GM19372 (cell line): ENCODE results near the gene SH3BP2.

Experiments used
- ATAC-seq: cut with Tn5 transposase; IDR thresholded peaks from one replicate; pipeline ENCODE4 v1.9.1; 2021; ENCODE audit warnings: mild to moderate bottlenecking, low read depth, moderate library complexity; ENCODE audit not compliant: unreplicated experiment

SH3BP2 gene

DNA sequence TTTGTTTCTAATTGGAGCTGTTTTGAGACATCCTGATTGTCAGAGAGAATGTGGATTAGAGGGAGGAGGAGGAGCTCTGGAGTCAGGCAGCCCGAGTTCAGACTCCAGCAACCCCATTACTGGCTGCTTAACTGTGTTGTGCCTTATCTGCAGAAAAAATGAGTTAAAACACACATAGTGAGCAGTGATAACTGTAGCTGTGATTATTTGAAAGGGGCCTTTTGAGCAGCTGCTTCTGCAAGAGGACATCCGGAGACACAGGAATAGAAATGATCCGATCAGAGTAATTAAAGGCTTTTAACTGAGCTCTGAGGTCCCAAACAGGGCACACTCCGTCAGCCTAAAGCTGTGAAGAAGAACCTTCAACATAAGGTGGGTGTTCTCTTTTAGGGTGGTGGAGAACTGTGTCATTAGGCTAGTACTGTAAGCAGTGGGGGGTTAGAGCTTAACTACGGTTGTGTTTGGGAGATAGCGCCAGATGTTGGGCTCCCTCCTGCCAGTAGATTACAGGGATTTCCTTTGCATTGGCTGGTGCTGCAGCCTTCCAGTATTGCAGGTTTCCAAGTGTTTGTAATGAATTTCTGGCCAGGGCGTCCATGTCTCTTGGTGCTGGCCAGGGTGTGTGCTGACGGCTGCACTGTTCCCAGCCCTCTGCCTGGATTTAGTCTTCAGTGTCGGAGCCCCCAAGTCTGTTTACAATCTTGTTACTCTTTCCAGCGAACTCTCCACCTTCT lies 75.0 kb downstream of the SH3BP2 start:
- no peak for ATAC-seq

DNA sequence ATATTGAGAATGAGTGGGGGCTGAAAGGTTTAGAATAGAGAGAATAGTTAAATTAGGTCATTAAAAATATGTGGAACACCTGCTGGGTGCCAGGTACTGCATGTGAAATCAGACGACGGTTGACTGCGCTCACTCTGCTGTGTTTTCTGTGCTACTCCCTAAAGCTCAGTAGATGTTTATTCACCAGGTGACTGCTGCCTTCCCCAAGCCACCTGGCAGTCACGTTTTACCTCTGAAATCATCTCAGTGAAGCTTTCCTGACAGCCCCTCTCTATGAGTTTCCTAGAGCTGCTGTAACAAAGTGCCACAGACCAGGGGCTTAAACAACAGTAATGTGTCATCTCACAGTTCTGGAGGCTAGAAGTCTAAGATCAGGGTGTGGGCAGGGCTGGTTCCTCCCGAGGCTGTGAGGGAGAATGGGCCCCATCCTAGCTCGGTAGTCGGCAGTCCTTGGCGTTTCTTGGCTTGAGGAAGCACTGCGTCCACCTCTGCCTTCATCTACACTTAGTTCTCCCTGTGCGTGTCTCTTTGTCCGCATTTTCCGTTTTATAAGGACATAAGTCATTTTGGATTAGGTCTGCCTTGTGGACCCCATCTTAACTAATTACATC lies 76.1 kb downstream of the SH3BP2 start:
- ATAC-seq: no peak

DNA sequence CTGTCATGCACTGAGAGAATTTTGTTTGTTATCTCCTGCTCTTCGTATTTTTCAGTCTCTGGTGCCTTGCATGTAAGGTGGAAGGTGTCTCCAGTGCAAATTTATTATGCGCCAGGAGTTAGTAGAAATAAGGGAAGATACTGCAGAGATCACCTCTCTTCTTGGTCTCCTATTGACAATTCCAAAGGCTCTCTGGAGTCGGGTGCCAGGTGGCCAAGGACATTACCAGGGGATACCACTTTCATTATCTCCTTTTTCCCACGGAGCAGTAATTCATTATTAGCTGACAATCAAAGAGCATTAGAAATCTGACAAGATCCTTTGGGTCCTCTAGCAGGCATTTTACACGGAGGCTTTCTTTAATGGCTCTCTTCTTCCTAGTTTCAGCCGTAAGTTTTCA lies 76.8 kb downstream of the SH3BP2 start:
- no peak for ATAC-seq

GRCh38 chr4:2870082-2870481 lies 77.2 kb downstream of the SH3BP2 start:
- ATAC-seq: no peak

DNA sequence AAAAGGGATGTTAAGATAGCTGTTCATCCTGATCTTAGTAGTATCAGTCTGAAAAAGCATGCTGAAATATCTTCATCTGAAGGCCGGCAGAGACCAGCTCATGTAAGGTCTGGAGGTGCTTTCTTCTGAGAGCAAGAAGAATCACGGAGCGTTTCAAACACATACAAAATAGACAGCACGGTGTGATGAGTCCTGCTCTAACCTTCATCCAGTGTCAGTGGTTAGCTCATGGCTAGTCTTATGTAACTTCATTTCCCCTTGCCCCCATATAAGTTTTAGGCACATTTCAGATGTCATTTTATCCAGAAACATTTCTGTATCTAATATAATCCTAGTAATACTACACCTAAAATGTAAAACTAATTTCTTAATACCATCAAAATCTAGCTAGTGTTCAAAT lies 78.6 kb downstream of the SH3BP2 start:
- no peak for ATAC-seq

DNA sequence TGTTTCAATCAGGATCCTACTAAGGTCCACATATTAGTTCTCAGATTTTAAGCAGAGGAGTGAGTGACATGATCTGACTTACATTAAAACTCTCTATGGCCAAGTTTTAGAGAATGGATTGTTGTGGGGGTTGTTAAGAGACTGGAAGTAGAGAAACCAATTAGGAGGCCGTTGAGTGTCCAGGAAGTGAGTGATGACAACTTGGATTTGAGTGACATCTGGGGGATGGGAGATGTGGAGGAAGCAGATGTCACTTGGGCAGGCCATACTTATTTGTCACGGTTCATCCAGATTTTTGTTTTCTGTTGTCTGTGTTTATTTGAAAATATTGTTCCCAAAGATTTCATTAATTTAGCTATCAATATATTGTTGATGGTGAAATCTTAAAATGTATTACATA lies 79.0 kb downstream of the SH3BP2 start:
- no peak for ATAC-seq

GRCh38 chr4:2873329-2873728 lies 80.4 kb downstream of the SH3BP2 start:
- no peak for ATAC-seq

- no peak for ATAC-seq
Observed at GRCh38 chr4:2874861-2875260, 82.0 kb downstream of the SH3BP2 start.

GRCh38 chr4:2875556-2875955 lies 82.7 kb downstream of the SH3BP2 start:
- ATAC-seq: no peak

DNA sequence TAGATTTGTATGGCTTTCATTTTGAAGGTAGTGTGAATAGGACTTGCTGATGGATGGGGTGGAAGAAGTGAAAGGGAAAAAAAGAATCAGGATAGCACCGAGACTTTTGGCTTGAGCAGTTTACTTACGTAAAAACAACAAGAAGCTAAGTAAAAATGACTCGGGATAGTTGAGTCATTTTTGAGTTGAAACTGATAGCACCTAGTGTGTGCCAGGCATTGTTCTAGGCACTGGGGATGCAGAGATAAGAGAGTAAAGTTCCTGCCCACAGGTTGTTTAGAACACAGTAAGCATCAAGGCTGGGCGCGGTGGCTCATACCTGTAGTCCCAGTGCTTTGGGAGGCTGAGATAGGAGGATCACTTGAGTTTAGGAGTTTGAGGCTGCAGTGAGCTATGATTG lies 85.5 kb downstream of the SH3BP2 start:
- no peak for ATAC-seq

- ATAC-seq: no peak
Observed at GRCh38 chr4:2879026-2879425, 86.1 kb downstream of the SH3BP2 start.

DNA sequence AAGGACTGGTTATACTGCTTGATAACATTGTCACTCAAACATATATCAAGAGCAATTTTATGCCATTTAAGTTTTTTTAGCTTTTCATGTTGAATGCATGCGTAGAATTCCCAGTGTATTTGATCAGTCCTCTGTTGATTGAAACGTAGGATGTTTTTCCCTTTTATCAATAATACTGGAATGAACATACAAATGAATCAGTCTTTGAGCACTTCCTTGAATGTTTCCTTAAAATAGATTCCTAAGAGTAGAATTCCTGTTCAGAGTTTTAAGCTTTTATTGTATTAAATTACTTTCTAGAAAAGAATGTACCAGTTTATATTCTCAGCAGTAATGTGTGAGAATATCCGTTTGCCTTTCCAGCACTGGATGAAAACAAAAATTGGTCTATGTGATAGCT lies 88.5 kb downstream of the SH3BP2 start:
- ATAC-seq: no peak

GRCh38 chr4:2882341-2882740 lies 89.5 kb downstream of the SH3BP2 start:
- ATAC-seq: no peak

GRCh38 chr4:2886161-2886560 lies 93.3 kb downstream of the SH3BP2 start:
- ATAC-seq: no peak

DNA sequence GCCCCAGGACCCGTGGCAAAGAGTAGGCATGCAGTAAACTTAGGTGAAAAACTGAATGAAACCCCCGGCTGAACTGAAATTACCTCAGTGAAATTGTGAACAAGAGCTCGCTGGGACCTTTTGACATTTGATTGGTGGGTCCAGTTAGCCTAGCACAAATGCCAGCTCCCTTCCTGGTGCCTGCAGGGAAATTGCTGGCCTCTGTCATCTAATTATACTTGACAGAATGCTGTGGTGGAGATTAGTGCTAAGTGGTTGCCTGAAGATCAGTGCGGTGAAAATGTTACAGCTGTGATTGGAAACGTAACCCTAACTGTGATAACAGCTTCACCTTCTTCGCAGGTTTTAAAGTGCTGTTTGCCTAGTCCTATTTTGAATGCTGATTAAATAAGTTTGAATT lies 93.7 kb downstream of the SH3BP2 start:
- no peak for ATAC-seq

DNA sequence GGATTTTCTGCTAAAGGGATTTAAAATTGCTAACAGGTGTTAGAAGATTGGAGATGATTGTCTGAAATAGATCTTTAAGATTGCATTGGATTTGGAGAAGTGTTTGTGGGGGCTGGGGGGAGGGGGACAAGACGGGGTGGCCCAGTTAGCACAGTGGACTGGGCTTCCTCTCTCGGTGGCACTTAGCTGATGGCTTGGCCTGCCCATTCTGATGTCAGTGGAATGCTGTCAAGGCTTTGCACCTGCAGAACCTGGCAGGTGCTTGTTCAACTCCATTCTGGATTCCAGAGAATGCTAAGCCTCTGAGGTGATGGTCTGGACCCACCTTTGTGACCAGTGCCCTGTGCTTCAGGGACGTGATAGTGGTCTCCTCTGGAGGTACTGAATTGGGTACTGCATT lies 94.5 kb downstream of the SH3BP2 start:
- ATAC-seq: no peak

GRCh38 chr4:2888886-2889285 lies 96.0 kb downstream of the SH3BP2 start:
- no peak for ATAC-seq
